Epithelial cell of esophagus (primary cell): ENCODE data around the gene NCAPD3.

ENCODE experiments used
- DNase-seq: peaks from one replicate; pipeline ENCODE4 v3.0.0; 2010; ENCODE audit warnings: low read depth
- H3K4me3 ChIP-seq: 2 replicates; pipeline ENCODE4 v1.5.1; 2011; ENCODE audit warnings: mild to moderate bottlenecking, low read length, control low read depth
- TF ChIP-seq, protein P1 (sequence below): IDR thresholded peaks from 2 replicates; pipeline ENCODE4 v1.5.1; 2011; ENCODE audit warnings: low read depth, mild to moderate bottlenecking, low read length, control low read depth, inconsistent platforms; ENCODE audit not compliant: insufficient read depth; ENCODE audit errors: missing control alignments

Gene NCAPD3

GRCh38 chr11:134138376-134138775 lies 85.4 kb downstream of the NCAPD3 start:
- TF ChIP-seq, protein P1, sequence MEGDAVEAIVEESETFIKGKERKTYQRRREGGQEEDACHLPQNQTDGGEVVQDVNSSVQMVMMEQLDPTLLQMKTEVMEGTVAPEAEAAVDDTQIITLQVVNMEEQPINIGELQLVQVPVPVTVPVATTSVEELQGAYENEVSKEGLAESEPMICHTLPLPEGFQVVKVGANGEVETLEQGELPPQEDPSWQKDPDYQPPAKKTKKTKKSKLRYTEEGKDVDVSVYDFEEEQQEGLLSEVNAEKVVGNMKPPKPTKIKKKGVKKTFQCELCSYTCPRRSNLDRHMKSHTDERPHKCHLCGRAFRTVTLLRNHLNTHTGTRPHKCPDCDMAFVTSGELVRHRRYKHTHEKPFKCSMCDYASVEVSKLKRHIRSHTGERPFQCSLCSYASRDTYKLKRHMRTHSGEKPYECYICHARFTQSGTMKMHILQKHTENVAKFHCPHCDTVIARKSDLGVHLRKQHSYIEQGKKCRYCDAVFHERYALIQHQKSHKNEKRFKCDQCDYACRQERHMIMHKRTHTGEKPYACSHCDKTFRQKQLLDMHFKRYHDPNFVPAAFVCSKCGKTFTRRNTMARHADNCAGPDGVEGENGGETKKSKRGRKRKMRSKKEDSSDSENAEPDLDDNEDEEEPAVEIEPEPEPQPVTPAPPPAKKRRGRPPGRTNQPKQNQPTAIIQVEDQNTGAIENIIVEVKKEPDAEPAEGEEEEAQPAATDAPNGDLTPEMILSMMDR: no peak
- H3K4me3 ChIP-seq: no peak overlapping the region
- DNase-seq: no peak

GRCh38 chr11:134134167-134134566 lies 89.6 kb downstream of the NCAPD3 start:
- TF ChIP-seq, protein P1: no peak
- H3K4me3 ChIP-seq: no peak overlapping the region
- no peak for DNase-seq

- TF ChIP-seq, protein P1: no peak
- peak; percentile 67 for DNase-seq
- H3K4me3 ChIP-seq: no peak overlapping the region
These were observed 91.0 kb downstream of the NCAPD3 start for GRCh38 chr11:134132808-134133207.

DNA sequence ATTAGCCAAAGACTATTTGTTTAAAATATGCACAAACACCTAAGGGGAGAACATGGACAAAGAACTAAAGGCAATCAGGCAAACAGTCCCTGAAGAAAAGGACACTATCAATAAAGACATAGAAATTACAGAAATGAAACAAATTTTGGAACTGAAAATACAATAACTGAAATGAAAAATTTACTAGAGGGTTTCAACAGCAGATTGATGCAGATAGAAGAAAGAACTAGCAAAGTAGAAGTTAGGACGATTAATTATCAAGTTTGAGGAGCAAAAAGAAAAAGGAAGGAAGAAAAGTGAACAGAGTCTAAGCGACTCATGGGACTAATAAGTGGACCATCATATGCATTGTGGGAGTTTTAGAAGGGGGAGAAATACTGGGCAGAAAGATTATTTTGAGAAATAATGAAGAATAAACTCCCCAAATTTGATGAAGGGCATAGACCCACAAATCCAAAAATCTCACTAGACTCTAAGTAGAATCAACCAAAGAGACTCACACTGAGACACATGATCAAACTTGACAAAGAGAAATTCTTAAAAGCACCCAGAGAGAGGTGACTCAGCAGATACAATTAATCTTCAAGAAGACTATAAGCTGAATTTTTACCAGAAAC lies 92.0 kb downstream of the NCAPD3 start:
- no peak for DNase-seq
- TF ChIP-seq, protein P1: no peak
- no peak overlapping the region for H3K4me3 ChIP-seq

GRCh38 chr11:134126217-134126822 lies 97.4 kb downstream of the NCAPD3 start:
- TF ChIP-seq, protein P1: no peak
- peak; percentile 75 for DNase-seq
- H3K4me3 ChIP-seq: no peak overlapping the region

- TF ChIP-seq, protein P1: no peak
- H3K4me3 ChIP-seq: no peak overlapping the region
- DNase-seq: no peak
These were observed 98.3 kb downstream of the NCAPD3 start for GRCh38 chr11:134125507-134125906.
